HEK293 (cell line): ENCODE data around the gene GALNT1.

Experiments used
- CTCF ChIA-PET: fragments of 350-600 bp; formaldehyde crosslinking; extraction: SDS; loops from one replicate; lab custom pipeline; 2021; ENCODE audit warnings: antibody characterized with exemption; lab: Yijun Ruan, JAX
- POLR2A ChIA-PET: fragments of 300-600 bp; formaldehyde crosslinking; extraction: SDS; loops from one replicate; lab custom pipeline; 2020; ENCODE audit warnings: antibody characterized with exemption, inconsistent platforms; lab: Yijun Ruan, JAX
- H3K27ac ChIP-seq: fragments of 200-500 bp; sonication (Bioruptor generic); 2 replicates; pipeline ENCODE4 v1.5.1; 2014; ENCODE audit warnings: low read depth, low read length, control low read depth, inconsistent platforms; ENCODE audit errors: extremely low read depth
- H3K36me3 ChIP-seq, 2 experiments: fragments of 200-500 bp in 1 of 2; sonication (Bioruptor generic) in 1 of 2; 1 replicate in 1 of 2; 2 replicates in 1 of 2; pipeline ENCODE4 v1.5.1; 2014 to 2017; ENCODE audit warnings: inconsistent platforms in 2 of 2, low read length in 2 of 2; ENCODE audit not compliant: control insufficient read depth in 2 of 2, insufficient read depth in 1 of 2
- H3K4me1 ChIP-seq: fragments of 200-500 bp; sonication (Bioruptor generic); 2 replicates; pipeline ENCODE4 v1.5.1; 2014; ENCODE audit warnings: mild to moderate bottlenecking, low read length, inconsistent platforms; ENCODE audit not compliant: control insufficient read depth, insufficient read depth
- H3K4me3 ChIP-seq: 2 replicates; pipeline ENCODE4 v1.5.1; 2011; ENCODE audit warnings: low read depth, mild to moderate bottlenecking, control low read depth, low read length, moderate library complexity
- H3K9me3 ChIP-seq: fragments of 200-500 bp; sonication (Bioruptor generic); 2 replicates; pipeline ENCODE4 v1.5.1; 2014; ENCODE audit warnings: low read depth, low read length, inconsistent platforms; ENCODE audit not compliant: control insufficient read depth, insufficient read depth
- FEZF1 ChIP-seq: fragments of 450-650 bp; formaldehyde crosslinking; IDR thresholded peaks from 2 replicates; pipeline ENCODE4 v1.5.1; 2016; ENCODE audit warnings: missing biosample characterization, missing genetic modification characterization
- KLF7 ChIP-seq: fragments of 450-650 bp; formaldehyde crosslinking; IDR thresholded peaks from 2 replicates; pipeline ENCODE4 v1.5.1; 2016; ENCODE audit warnings: missing biosample characterization, missing genetic modification characterization, borderline replicate concordance
- MEIS1 ChIP-seq: sonication (generic); formaldehyde crosslinking; IDR thresholded peaks from 2 replicates; pipeline ENCODE4 v1.8.1; 2022; ENCODE audit warnings: missing genetic modification reagents, mild to moderate bottlenecking, borderline replicate concordance
- MYNN ChIP-seq: fragments of 450-650 bp; formaldehyde crosslinking; IDR thresholded peaks from 2 replicates; pipeline ENCODE4 v1.5.1; 2016; ENCODE audit warnings: missing biosample characterization, missing genetic modification characterization, borderline replicate concordance
- RBAK ChIP-seq: fragments of 450-650 bp; formaldehyde crosslinking; IDR thresholded peaks from 2 replicates; pipeline ENCODE4 v1.5.1; 2016; ENCODE audit warnings: missing biosample characterization, missing genetic modification characterization
- REPIN1 ChIP-seq: fragments of 450-650 bp; formaldehyde crosslinking; IDR thresholded peaks from 2 replicates; pipeline ENCODE4 v1.5.1; 2017; ENCODE audit warnings: missing biosample characterization, missing genetic modification characterization, low read depth
- TCF7L2 ChIP-seq: IDR thresholded peaks from 2 replicates; pipeline ENCODE4 v1.6.1; 2011; ENCODE audit warnings: low read depth, mild to moderate bottlenecking, inconsistent platforms, low read length, moderate library complexity, borderline replicate concordance
- TRIM28 ChIP-seq: IDR thresholded peaks from 2 replicates; pipeline ENCODE4 v1.6.1; 2011; ENCODE audit warnings: low read length, control low read depth, borderline replicate concordance
- WT1 ChIP-seq: fragments of 450-650 bp; formaldehyde crosslinking; IDR thresholded peaks from 2 replicates; pipeline ENCODE4 v1.5.1; 2016; ENCODE audit warnings: missing biosample characterization, missing genetic modification characterization
- ZNF112 ChIP-seq: fragments of 450-650 bp; formaldehyde crosslinking; IDR thresholded peaks from 2 replicates; pipeline ENCODE4 v1.5.0; 2017; ENCODE audit warnings: missing biosample characterization, missing genetic modification characterization
- ZNF133 ChIP-seq: fragments of 450-650 bp; formaldehyde crosslinking; IDR thresholded peaks from 2 replicates; pipeline ENCODE4 v1.5.1; 2016; ENCODE audit warnings: missing biosample characterization, missing genetic modification characterization
- ZNF138 ChIP-seq: fragments of 450-650 bp; formaldehyde crosslinking; IDR thresholded peaks from 2 replicates; pipeline ENCODE4 v1.5.1; 2016; ENCODE audit warnings: missing biosample characterization, missing genetic modification characterization, borderline replicate concordance
- ZNF146 ChIP-seq: fragments of 450-650 bp; formaldehyde crosslinking; IDR thresholded peaks from 2 replicates; pipeline ENCODE4 v1.5.1; 2016; ENCODE audit warnings: missing biosample characterization, missing genetic modification characterization
- ZNF157 ChIP-seq: fragments of 450-650 bp; formaldehyde crosslinking; IDR thresholded peaks from 2 replicates; pipeline ENCODE4 v1.5.1; 2016; ENCODE audit warnings: missing biosample characterization, missing genetic modification characterization
- ZNF175 ChIP-seq: fragments of 450-650 bp; formaldehyde crosslinking; IDR thresholded peaks from 2 replicates; pipeline ENCODE4 v1.5.1; 2016; ENCODE audit warnings: missing biosample characterization, missing genetic modification characterization
- ZNF248 ChIP-seq: fragments of 450-650 bp; formaldehyde crosslinking; IDR thresholded peaks from 2 replicates; pipeline ENCODE4 v1.5.1; 2017; ENCODE audit warnings: missing biosample characterization, missing genetic modification characterization
- ZNF324 ChIP-seq: fragments of 450-650 bp; formaldehyde crosslinking; IDR thresholded peaks from 2 replicates; pipeline ENCODE4 v1.5.1; 2016; ENCODE audit warnings: missing biosample characterization, missing genetic modification characterization
- ZNF335 ChIP-seq: fragments of 450-650 bp; formaldehyde crosslinking; conservative IDR thresholded peaks from 2 replicates; pipeline ENCODE4 v1.5.1; 2016; ENCODE audit warnings: missing biosample characterization, missing genetic modification characterization
- ZNF350 ChIP-seq: fragments of 450-650 bp; formaldehyde crosslinking; IDR thresholded peaks from 2 replicates; pipeline ENCODE4 v1.5.0; 2017; ENCODE audit warnings: missing biosample characterization, mild to moderate bottlenecking, missing genetic modification characterization
- ZNF394 ChIP-seq: fragments of 450-650 bp; formaldehyde crosslinking; IDR thresholded peaks from 2 replicates; pipeline ENCODE4 v1.5.1; 2016; ENCODE audit warnings: missing biosample characterization, missing genetic modification characterization, mild to moderate bottlenecking, moderate library complexity, borderline replicate concordance
- ZNF521 ChIP-seq: fragments of 450-650 bp; formaldehyde crosslinking; IDR thresholded peaks from 2 replicates; pipeline ENCODE4 v1.5.1; 2017; ENCODE audit warnings: missing biosample characterization, mild to moderate bottlenecking, missing genetic modification characterization
- ZNF621 ChIP-seq: fragments of 450-650 bp; formaldehyde crosslinking; IDR thresholded peaks from 2 replicates; pipeline ENCODE4 v1.5.1; 2017; ENCODE audit warnings: missing biosample characterization, missing genetic modification characterization
- ZNF658 ChIP-seq: fragments of 450-650 bp; formaldehyde crosslinking; IDR thresholded peaks from 2 replicates; pipeline ENCODE4; 2016; ENCODE audit warnings: missing biosample characterization, missing genetic modification characterization
- ZNF670 ChIP-seq: fragments of 450-650 bp; formaldehyde crosslinking; IDR thresholded peaks from 2 replicates; pipeline ENCODE4 v1.5.1; 2016; ENCODE audit warnings: missing biosample characterization, missing genetic modification characterization, low read depth
- ZNF777 ChIP-seq: fragments of 450-650 bp; formaldehyde crosslinking; IDR thresholded peaks from 2 replicates; pipeline ENCODE4 v1.5.1; 2017; ENCODE audit warnings: missing biosample characterization, missing genetic modification characterization, borderline replicate concordance
- ZNF792 ChIP-seq: fragments of 450-650 bp; formaldehyde crosslinking; IDR thresholded peaks from 2 replicates; pipeline ENCODE4 v1.5.1; 2016; ENCODE audit warnings: missing biosample characterization, missing genetic modification characterization
- ZNF830 ChIP-seq: fragments of 450-650 bp; IDR thresholded peaks from 2 replicates; pipeline ENCODE4 v1.5.0; 2018; ENCODE audit warnings: missing biosample characterization, missing genetic modification characterization, low read depth, mild to moderate bottlenecking, moderate library complexity
- ZNF837 ChIP-seq: fragments of 450-650 bp; formaldehyde crosslinking; IDR thresholded peaks from 2 replicates; pipeline ENCODE4 v1.5.1; 2016; ENCODE audit warnings: missing biosample characterization, missing genetic modification characterization
- ZNF843 ChIP-seq: fragments of 450-650 bp; formaldehyde crosslinking; IDR thresholded peaks from 2 replicates; pipeline ENCODE4 v1.5.1; 2016; ENCODE audit warnings: missing biosample characterization, missing genetic modification characterization
- ZXDB ChIP-seq: fragments of 450-650 bp; formaldehyde crosslinking; IDR thresholded peaks from 2 replicates; pipeline ENCODE4 v1.5.1; 2016; ENCODE audit warnings: missing biosample characterization, missing genetic modification characterization
- TF ChIP-seq, protein P1 (sequence below): fragments of 450-650 bp; formaldehyde crosslinking; IDR thresholded peaks from 2 replicates; pipeline ENCODE4 v1.5.1; 2017; ENCODE audit warnings: missing biosample characterization, missing genetic modification characterization
- TF ChIP-seq, protein P2 (sequence below): fragments of 450-650 bp; formaldehyde crosslinking; IDR thresholded peaks from 2 replicates; pipeline ENCODE4 v1.5.1; 2016; ENCODE audit warnings: missing biosample characterization, missing genetic modification characterization
- TF ChIP-seq, protein P3 (sequence below): fragments of 450-650 bp; formaldehyde crosslinking; IDR thresholded peaks from 2 replicates; pipeline ENCODE4 v1.5.1; 2016; ENCODE audit warnings: missing biosample characterization, missing genetic modification characterization

GALNT1 gene

DNA sequence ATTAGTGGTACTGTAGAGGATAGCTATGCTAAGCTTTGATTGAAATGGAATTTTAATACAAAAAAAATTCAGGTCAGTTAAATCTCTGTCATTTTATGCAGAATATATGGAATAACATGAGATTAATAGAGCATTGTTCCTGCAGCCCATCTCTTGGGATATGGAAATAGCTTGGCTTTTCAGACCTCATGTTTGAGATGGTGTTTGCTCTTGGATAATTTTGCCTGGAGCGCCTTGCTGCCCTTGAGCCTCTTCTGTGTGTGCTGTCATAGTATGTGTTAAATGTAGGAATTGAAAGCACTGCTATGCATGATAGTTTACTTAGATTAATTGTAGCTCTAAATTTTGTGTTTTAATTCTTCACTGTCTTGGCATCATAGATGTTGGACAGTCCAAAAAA, 27.7 kb downstream of the GALNT1 start:
- CTCF ChIA-PET, result interaction anchor here (0.6 kb wide), 2 partner anchors 147 to 205 kb away, joined by 3 to 4 read pairs; no protein-coding TSS in a partner anchor
- peaks cover 8% of the 10 kb centered on the region; the same call in 1 of the 2 replicates for H3K4me1 ChIP-seq
- TF ChIP-seq ZNF843 (tag by site-specific recombination) (no peak), ZNF248 (tag by site-specific recombination) (no peak), ZNF324 (tag by site-specific recombination) (no peak), WT1 (no peak), ZNF621 (tag by site-specific recombination) (no peak), MEIS1 (CRISPR knock-in tag) (no peak), ZNF521 (tag by site-specific recombination) (no peak), ZNF792 (tag by site-specific recombination) (no peak), MYNN (tag by site-specific recombination) (no peak)
- TF ChIP-seq, protein P1, sequence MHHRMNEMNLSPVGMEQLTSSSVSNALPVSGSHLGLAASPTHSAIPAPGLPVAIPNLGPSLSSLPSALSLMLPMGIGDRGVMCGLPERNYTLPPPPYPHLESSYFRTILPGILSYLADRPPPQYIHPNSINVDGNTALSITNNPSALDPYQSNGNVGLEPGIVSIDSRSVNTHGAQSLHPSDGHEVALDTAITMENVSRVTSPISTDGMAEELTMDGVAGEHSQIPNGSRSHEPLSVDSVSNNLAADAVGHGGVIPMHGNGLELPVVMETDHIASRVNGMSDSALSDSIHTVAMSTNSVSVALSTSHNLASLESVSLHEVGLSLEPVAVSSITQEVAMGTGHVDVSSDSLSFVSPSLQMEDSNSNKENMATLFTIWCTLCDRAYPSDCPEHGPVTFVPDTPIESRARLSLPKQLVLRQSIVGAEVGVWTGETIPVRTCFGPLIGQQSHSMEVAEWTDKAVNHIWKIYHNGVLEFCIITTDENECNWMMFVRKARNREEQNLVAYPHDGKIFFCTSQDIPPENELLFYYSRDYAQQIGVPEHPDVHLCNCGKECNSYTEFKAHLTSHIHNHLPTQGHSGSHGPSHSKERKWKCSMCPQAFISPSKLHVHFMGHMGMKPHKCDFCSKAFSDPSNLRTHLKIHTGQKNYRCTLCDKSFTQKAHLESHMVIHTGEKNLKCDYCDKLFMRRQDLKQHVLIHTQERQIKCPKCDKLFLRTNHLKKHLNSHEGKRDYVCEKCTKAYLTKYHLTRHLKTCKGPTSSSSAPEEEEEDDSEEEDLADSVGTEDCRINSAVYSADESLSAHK (tag by site-specific recombination), result no peak
- TF ChIP-seq, protein P2, sequence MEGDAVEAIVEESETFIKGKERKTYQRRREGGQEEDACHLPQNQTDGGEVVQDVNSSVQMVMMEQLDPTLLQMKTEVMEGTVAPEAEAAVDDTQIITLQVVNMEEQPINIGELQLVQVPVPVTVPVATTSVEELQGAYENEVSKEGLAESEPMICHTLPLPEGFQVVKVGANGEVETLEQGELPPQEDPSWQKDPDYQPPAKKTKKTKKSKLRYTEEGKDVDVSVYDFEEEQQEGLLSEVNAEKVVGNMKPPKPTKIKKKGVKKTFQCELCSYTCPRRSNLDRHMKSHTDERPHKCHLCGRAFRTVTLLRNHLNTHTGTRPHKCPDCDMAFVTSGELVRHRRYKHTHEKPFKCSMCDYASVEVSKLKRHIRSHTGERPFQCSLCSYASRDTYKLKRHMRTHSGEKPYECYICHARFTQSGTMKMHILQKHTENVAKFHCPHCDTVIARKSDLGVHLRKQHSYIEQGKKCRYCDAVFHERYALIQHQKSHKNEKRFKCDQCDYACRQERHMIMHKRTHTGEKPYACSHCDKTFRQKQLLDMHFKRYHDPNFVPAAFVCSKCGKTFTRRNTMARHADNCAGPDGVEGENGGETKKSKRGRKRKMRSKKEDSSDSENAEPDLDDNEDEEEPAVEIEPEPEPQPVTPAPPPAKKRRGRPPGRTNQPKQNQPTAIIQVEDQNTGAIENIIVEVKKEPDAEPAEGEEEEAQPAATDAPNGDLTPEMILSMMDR, result no peak
- no peaks in the 10 kb centered on the region for H3K36me3 ChIP-seq
- POLR2A ChIA-PET, result interaction anchor here (0.5 kb wide), 1 partner anchor 34 kb away, joined by 3 read pairs; no protein-coding TSS in a partner anchor
- H3K4me3 ChIP-seq, result no peak overlapping the region
- no peaks in the 10 kb centered on the region for H3K9me3 ChIP-seq
- no peak overlapping the region for H3K27ac ChIP-seq

DNA sequence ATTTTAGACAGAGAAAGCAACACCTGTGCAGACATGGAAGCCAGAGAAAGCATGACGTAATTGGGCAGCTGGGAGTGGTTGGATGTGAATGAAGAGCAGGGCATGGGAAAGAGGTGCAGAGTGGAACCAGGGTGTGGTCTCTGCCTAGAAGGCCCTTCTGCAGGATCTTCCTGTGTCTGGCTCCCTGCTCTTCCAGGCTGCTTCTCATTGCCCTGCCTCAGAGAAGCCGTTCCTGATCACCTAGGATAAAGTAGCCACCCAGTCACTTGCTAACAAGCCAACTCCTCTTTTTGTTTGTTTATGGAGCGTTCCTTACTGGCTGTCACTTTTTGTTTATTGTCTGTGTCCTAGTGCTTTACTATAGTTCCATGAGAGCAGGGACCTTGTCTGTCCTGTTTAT, 28.5 kb downstream of the GALNT1 start:
- ChIA-PET POLR2A (no interaction called here), CTCF (interaction anchor here (0.6 kb wide), 1 partner anchor 146 kb away, joined by 4 read pairs; no protein-coding TSS in a partner anchor)
- Histone ChIP-seq H3K4me1 (peaks cover 8% of the 10 kb centered on the region; the same call in 1 of the 2 replicates), H3K4me3 (no peak overlapping the region), H3K36me3 (no peaks in the 10 kb centered on the region), H3K27ac (no peak overlapping the region), H3K9me3 (no peaks in the 10 kb centered on the region)
- TF ChIP-seq TCF7L2, result no peak
- TF ChIP-seq ZNF157 (tag by site-specific recombination), result no peak
- no peak for TF ChIP-seq ZNF777
- TF ChIP-seq, protein P3, sequence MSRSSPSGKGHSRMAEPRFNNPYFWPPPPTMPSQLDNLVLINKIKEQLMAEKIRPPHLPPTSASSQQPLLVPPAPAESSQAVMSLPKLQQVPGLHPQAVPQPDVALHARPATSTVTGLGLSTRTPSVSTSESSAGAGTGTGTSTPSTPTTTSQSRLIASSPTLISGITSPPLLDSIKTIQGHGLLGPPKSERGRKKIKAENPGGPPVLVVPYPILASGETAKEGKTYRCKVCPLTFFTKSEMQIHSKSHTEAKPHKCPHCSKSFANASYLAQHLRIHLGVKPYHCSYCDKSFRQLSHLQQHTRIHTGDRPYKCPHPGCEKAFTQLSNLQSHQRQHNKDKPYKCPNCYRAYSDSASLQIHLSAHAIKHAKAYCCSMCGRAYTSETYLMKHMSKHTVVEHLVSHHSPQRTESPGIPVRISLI (tag by site-specific recombination), result no peak
- 0 out of 2 replicates have a peak, but pooled peaks have one; percentile 6 for TF ChIP-seq ZNF335 (tag by site-specific recombination)
- TF ChIP-seq ZNF112 (tag by site-specific recombination), result no peak
- no peak for TF ChIP-seq ZNF837
- TF ChIP-seq ZNF830 (tag by site-specific recombination), result no peak
- no peak for TF ChIP-seq ZNF146 (tag by site-specific recombination)
- no peak for TF ChIP-seq FEZF1 (tag by site-specific recombination)
- no peak for TF ChIP-seq REPIN1 (tag by site-specific recombination)
- TF ChIP-seq TRIM28, result peak; percentile 69; the same call in 1 of the 2 replicates
- TF ChIP-seq ZXDB (tag by site-specific recombination), result no peak
- no peak for TF ChIP-seq ZNF175 (tag by site-specific recombination)
- no peak for TF ChIP-seq ZNF792 (tag by site-specific recombination)
- no peak for TF ChIP-seq ZNF138 (tag by site-specific recombination)
- TF ChIP-seq ZNF350 (tag by site-specific recombination), result no peak
- no peak for TF ChIP-seq ZNF521 (tag by site-specific recombination)
- TF ChIP-seq ZNF394 (tag by site-specific recombination), result no peak
- no peak for TF ChIP-seq ZNF670 (tag by site-specific recombination)
- TF ChIP-seq KLF7 (tag by site-specific recombination), result 0 out of 2 replicates have a peak, but pooled peaks have one; percentile 35
- TF ChIP-seq ZNF658, result no peak
- TF ChIP-seq ZNF133 (tag by site-specific recombination), result no peak
- TF ChIP-seq RBAK (tag by site-specific recombination), result no peak
